Muscle of leg (tissue), 11 donors: ENCODE results near the gene FLT3LG. TPM values are rescaled to one million over a fixed set of nuclear protein-coding genes. Genes with fewer than 3 reads are reported as not detected.
"Not testable (repeated sequence)": the region's sequence is repeated elsewhere in the genome, so short reads cannot be mapped to it uniquely, and the experiment has no call there.

ENCODE experiments used
- DNase-seq: peaks from one replicate; pipeline ENCODE4 v3.0.0; 2013
- H3K27ac ChIP-seq: one replicate; pipeline ENCODE4 v1.5.1; 2013; ENCODE audit warnings: mild to moderate bottlenecking, low read length, control low read depth
- H3K27me3 ChIP-seq: one replicate; pipeline ENCODE4 v1.6.1; 2013; ENCODE audit warnings: low read length; ENCODE audit not compliant: control insufficient read depth, insufficient read depth
- H3K36me3 ChIP-seq: one replicate; pipeline ENCODE4 v1.6.1; 2013; ENCODE audit warnings: low read length; ENCODE audit not compliant: control insufficient read depth, insufficient read depth
- H3K4me1 ChIP-seq: one replicate; pipeline ENCODE4 v1.6.1; 2013; ENCODE audit warnings: low read length; ENCODE audit not compliant: control insufficient read depth, insufficient read depth
- H3K4me3 ChIP-seq: one replicate; pipeline ENCODE4 v1.5.1; 2013; ENCODE audit warnings: low read length, control low read depth
- H3K9me3 ChIP-seq: replicated peaks from 2 replicates; pipeline ENCODE4 v1.6.1; 2013; ENCODE audit warnings: low read depth, low read length; ENCODE audit not compliant: control insufficient read depth
- WGBS: methylation state at CpG from one replicate; pipeline ENCODE4 v1.1.5; 2013; ENCODE audit warnings: missing lambda C conversion rate; ENCODE audit not compliant: insufficient coverage; 5-methylcytosine and 5-hydroxymethylcytosine counted together
- polyA plus RNA-seq, 8 donors: library from polyadenylated mRNA; unstranded; fragments of 120-200 nt; gene quantifications; one replicate each; pipeline versions ENCODE4 v1.2.1 to v1.2.3, GENCODE V29; 2013; ENCODE audit warnings: inconsistent platforms in 1 of 8, low replicate concordance in 1 of 8; ENCODE audit not compliant: insufficient read length in 8 of 8, insufficient read depth in 1 of 8
- total RNA-seq: library from RNA; stranded (reverse); fragments of 120-200 nt; gene quantifications from one replicate; pipeline ENCODE4 v1.2.4, GENCODE V29; 2013

The FLT3LG gene
- total and polyA plus RNA-seq, 9 donors = 1.5 to 4.9 (median 3.2) TPM

DNA sequence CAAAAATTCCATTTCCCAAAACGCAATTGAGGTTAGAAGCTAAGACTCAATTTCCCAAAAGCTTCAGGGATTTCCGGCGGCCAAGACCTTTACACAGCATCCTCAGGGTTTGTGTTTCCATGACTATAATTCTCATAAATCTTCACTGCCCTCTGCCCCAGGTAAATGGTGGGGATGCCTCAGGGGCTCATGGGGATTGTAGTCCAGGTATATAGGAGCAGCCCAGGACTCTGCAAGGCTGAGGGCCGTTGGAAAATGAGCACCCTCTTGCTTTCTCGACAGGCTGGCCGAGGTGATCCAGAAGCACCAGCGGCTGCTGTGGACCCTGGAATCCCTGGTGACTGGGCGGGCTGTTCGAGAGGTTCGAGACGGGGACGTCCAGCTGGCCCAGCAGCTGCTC lies 14.6 kb upstream of the FLT3LG start:
- Histone ChIP-seq H3K27me3 (no peaks in the 10 kb centered on the region), H3K4me1 (peaks cover 14% of the 10 kb centered on the region), H3K4me3 (no peak overlapping the region), H3K9me3 (no peaks in the 10 kb centered on the region), H3K27ac (no peak overlapping the region), H3K36me3 (peaks cover 27% of the 10 kb centered on the region)
- no peak for DNase-seq
- WGBS = 81% methylated on average over 9 of the region's 12 CpGs

DNA sequence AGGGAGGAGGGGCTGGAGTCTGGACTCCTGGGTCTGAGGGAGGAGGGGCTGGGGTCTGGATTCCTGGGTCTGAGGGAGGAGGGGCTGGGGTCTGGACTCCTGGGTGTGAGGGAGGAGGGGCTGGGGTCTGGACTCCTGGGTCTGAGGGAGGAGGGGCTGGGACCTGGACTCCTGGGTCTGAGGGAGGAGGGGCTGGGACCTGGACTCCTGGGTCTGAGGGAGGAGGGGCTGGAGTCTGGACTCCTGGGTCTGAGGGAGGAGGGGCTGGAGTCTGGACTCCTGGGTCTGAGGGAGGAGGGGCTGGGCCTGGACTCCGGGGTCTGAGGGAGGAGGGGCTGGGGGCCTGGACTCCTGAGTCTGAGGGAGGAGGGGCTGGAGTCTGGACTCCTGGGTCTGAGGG lies 12.9 kb upstream of the FLT3LG start:
- peaks cover 41% of the 10 kb centered on the region for H3K36me3 ChIP-seq
- not testable (repeated sequence) for H3K4me3 ChIP-seq, H3K4me1 ChIP-seq, H3K27me3 ChIP-seq, H3K9me3 ChIP-seq, DNase-seq, H3K27ac ChIP-seq
- WGBS = 100% methylated on average over 1 of the region's 1 CpG

DNA sequence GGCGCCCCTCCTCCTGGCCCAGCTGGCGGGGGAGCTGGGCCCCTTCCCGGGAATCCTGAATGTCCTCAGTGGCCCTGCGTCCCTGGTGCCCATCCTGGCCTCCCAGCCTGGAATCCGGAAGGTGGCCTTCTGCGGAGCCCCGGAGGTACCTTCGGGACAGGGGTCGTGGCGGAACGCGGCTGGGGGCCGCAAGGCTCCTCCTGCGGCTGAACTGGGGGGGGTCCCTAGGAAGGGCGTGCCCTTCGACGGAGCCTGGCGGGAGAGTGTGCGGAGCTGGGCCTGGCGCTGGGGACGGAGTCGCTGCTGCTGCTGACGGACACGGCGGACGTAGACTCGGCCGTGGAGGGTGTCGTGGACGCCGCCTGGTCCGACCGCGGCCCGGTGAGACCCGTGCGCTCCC lies 12.4 kb upstream of the FLT3LG start:
- 97% methylated on average over 31 of the region's 37 CpGs for WGBS

DNA sequence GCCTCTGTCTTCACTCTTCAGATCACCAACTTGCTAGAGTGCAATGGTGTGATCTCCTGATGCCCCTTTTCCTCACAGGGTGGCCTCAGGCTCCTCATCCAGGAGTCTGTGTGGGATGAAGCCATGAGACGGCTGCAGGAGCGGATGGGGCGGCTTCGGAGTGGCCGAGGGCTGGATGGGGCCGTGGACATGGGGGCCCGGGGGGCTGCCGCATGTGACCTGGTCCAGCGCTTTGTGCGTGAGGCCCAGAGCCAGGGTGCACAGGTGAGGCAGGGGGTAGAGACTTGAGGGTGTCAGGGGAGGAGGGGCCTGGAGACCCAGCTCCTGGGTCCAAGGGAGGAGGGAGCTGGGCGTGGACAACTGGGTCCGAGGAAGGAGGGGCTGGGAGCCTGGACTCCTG lies 11.5 kb upstream of the FLT3LG start:
- no peaks in the 10 kb centered on the region for H3K9me3 ChIP-seq
- no peaks in the 10 kb centered on the region for H3K27me3 ChIP-seq
- no peak for DNase-seq
- no peak overlapping the region for H3K4me3 ChIP-seq
- no peak overlapping the region for H3K27ac ChIP-seq
- peaks cover 44% of the 10 kb centered on the region for H3K36me3 ChIP-seq
- no peaks in the 10 kb centered on the region for H3K4me1 ChIP-seq
- WGBS = 87% methylated on average over 12 of the region's 12 CpGs

More for the DNA sequence above, 12.4 kb upstream of the FLT3LG start:
- Histone ChIP-seq H3K27ac (no peak overlapping the region), H3K4me3 (no peak overlapping the region), H3K27me3 (no peaks in the 10 kb centered on the region), H3K4me1 (peaks cover 5% of the 10 kb centered on the region), H3K9me3 (no peaks in the 10 kb centered on the region), H3K36me3 (peaks cover 44% of the 10 kb centered on the region)
- no peak for DNase-seq

DNA sequence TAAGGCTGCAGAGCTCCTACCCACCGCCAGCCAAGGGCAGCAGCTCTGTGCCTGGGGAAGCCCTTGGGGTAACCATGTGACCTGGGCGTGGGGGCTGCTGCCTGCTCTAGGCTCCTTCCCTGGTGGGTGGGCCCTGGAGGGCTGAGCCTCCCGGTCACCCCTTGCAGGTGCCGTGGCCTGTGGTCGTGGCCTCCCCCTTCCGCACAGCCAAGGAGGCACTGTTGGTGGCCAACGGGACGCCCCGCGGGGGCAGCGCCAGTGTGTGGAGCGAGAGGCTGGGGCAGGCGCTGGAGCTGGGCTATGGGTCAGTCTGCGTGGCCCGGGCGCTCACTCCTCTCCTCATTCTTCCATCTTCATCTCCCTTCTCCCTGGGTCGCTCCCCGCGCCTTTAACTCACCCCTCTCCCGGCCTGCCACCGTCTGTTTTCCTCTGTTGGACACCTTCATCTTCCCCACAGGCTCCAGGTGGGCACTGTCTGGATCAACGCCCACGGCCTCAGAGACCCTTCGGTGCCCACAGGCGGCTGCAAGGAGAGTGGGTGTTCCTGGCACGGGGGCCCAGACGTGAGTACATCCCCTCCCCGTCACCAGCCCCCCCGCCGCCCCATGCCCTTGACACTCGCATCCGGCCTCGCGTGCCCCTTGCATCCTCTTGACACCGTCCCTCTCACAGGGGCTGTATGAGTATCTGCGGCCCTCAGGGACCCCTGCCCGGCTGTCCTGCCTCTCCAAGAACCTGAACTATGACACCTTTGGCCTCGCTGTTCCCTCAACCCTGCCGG lies 9.9 kb upstream of the FLT3LG start:
- no peak overlapping the region for H3K27ac ChIP-seq
- no peaks in the 10 kb centered on the region for H3K27me3 ChIP-seq
- no peak for DNase-seq
- peaks cover 11% of the 10 kb centered on the region for H3K4me1 ChIP-seq
- no peak overlapping the region for H3K4me3 ChIP-seq
- peaks cover 45% of the 10 kb centered on the region for H3K36me3 ChIP-seq
- 91% methylated on average over 30 of the region's 39 CpGs for WGBS
- no peaks in the 10 kb centered on the region for H3K9me3 ChIP-seq

DNA sequence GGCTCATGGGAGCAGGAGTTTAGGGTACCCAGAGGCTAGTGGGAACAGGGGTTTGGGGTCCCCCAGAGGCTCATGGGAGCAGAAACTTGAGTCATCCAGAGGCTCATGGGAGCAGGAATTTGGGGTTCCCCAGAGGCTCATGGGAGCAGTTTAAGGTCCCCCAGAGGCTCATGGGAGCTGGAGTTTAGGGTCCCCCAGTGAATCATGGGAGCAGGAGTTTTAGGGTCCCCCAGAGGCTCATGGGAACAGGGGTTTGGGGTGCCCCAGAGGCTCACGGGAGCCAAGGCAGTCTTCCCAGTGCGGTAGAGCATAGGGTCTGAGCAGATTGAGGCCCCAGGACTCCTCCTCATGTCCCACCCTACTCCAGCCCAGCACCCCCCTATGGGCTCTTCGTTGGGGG lies 8.6 kb upstream of the FLT3LG start:
- Histone ChIP-seq H3K4me3 (no peak overlapping the region), H3K4me1 (peaks cover 20% of the 10 kb centered on the region), H3K27ac (no peak overlapping the region)

DNA sequence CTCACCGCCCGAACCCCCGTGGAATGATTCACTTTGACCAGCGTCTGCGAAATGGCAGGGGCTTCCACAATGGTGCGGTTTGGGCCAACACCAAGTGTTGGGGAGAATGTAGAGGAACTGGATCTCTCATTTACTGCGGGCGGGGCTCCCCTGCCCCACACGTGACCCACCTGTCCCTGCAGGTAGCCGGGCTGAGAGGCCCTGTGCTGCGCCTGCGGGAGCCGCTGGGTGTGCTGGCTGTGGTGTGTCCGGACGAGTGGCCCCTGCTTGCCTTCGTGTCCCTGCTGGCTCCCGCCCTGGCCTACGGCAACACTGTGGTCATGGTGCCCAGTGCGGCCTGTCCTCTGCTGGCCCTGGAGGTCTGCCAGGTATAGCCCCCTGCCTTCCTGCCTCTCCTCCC lies 5.8 kb upstream of the FLT3LG start:
- WGBS = 90% methylated on average over 17 of the region's 19 CpGs
- no peak overlapping the region for H3K4me3 ChIP-seq
- peaks cover 30% of the 10 kb centered on the region for H3K36me3 ChIP-seq
- H3K9me3 ChIP-seq = no peaks in the 10 kb centered on the region
- H3K4me1 ChIP-seq = peaks cover 20% of the 10 kb centered on the region
- peak overlapping the region; percentile 74 for H3K27ac ChIP-seq
- H3K27me3 ChIP-seq = no peaks in the 10 kb centered on the region
- no peak for DNase-seq

More for the DNA sequence above, 8.6 kb upstream of the FLT3LG start:
- WGBS = 89% methylated on average over 3 of the region's 3 CpGs
- Histone ChIP-seq H3K9me3 (no peaks in the 10 kb centered on the region), H3K27me3 (no peaks in the 10 kb centered on the region), H3K36me3 (peaks cover 39% of the 10 kb centered on the region)
- no peak for DNase-seq

DNA sequence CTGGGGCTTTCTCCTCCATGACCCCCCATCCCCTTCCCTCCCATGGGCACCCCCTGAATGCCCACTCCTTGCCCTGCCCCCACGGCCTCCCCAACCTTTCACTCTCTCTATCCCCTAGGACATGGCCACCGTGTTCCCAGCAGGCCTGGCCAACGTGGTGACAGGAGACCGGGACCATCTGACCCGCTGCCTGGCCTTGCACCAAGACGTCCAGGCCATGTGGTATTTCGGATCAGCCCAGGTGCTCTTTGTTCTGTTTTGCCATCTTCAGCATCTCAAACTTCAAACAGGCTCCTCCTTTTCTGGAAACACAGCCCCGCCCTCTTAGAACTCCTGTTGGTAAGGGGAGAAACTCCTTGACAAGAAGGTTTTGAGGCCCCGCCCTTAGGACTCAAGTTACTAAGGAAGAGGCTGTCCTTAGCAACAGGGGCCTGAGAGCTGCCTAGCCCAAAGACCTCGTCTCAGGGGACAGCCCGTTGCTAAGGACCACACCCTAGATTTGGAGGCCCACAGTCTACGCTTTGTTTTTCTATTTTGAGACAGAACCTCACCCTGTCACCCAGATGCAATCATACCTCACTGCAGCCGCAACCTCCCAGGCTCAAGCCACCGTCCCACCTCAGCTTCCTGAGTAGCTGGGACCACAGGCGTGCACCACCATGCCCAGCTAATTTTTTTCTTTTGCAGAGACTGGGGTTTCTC lies 5.1 kb upstream of the FLT3LG start:
- H3K36me3 ChIP-seq = peaks cover 27% of the 10 kb centered on the region
- H3K9me3 ChIP-seq = no peaks in the 10 kb centered on the region
- WGBS = 37% methylated on average over 12 of the region's 15 CpGs
- H3K4me1 ChIP-seq = peaks cover 24% of the 10 kb centered on the region
- peak; percentile 97 for DNase-seq
- H3K27me3 ChIP-seq = no peaks in the 10 kb centered on the region
- H3K4me3 ChIP-seq = no peak overlapping the region
- peak overlapping the region; percentile 74 for H3K27ac ChIP-seq

DNA sequence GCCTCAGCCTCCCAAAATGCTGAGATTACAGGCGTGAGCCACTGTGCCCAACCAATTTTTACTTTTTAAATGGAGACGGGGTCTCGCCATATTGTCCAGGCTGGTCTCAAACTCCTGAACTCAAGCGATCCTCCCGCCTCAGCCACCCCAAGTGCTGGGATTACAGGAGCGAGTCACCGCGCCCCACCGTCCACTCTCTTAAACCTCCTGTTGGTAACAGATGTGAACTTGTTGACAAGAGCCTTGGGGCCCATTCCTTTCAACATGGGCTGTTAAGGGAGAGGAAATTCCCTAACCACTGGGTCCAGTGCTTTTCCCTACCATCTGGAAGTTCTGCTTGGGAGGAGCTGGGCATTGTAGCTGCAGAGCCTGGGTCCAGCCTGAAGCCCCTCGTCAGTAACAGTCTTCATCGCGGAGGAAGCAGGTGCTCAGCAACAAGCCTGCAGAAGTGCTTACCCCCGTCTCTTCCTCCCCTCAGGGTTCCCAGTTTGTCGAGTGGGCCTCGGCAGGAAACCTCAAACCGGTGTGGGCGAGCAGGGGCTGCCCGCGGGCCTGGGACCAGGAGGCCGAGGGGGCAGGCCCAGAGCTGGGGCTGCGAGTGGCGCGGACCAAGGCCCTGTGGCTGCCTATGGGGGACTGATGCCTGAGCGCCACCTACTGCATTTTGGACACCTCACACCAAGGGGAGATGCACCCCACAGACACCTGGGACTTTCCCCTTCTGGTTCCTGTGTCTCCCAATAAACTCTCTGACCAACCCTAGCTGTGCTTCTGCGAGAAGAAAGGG lies 4.0 kb upstream of the FLT3LG start:
- H3K36me3 ChIP-seq = peaks cover 21% of the 10 kb centered on the region
- WGBS = 58% methylated on average over 12 of the region's 25 CpGs

DNA sequence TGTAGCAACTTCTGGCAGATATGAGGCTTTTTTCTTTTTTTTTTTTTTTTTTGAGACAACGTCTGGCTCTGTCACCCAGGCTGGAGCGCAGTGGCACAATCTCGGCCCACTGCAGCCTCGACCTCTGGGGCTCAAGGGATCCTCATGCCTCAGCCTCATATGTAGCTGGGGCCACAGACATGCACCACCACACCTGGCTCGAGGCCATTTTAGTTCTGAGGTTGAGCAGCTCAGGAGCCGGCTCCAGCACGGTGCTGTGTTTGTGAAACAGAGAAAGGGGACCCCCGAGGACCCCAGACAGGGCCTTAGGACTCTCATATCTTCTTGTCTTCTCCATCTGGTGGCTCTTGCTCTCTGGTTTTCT lies 3.4 kb upstream of the FLT3LG start:
- Histone ChIP-seq H3K36me3 (peaks cover 16% of the 10 kb centered on the region), H3K4me3 (no peak overlapping the region), H3K27ac (no peak overlapping the region), H3K27me3 (peaks cover 2% of the 10 kb centered on the region), H3K9me3 (no peaks in the 10 kb centered on the region), H3K4me1 (peaks cover 33% of the 10 kb centered on the region)
- no peak for DNase-seq
- WGBS = 58% methylated on average over 3 of the region's 8 CpGs

More for the DNA sequence above, 4.0 kb upstream of the FLT3LG start:
- Histone ChIP-seq H3K9me3 (no peaks in the 10 kb centered on the region), H3K27me3 (peaks cover 2% of the 10 kb centered on the region), H3K27ac (peak overlapping the region; percentile 65), H3K4me1 (peaks cover 33% of the 10 kb centered on the region), H3K4me3 (no peak overlapping the region)
- peak; percentile 36 for DNase-seq
